Middle frontal gyrus (tissue), 1 donor: ENCODE results near the gene CPTP.
"Not testable (repeated sequence)": the region's sequence is repeated elsewhere in the genome, so short reads cannot be mapped to it uniquely, and the experiment has no call there.

Experiments used
- DNase-seq: peaks from one replicate; pipeline ENCODE4 v3.0.0-alpha.2; 2015; ENCODE audit warnings: low spot score; ENCODE audit errors: extremely low spot score

The CPTP gene

GRCh38 chr1:1361982-1362423 lies 37.4 kb downstream of the CPTP start:
- DNase-seq: no peak

GRCh38 chr1:1364266-1364665 lies 39.7 kb downstream of the CPTP start:
- no peak for DNase-seq

- DNase-seq: no peak
These were observed 41.5 kb downstream of the CPTP start for GRCh38 chr1:1365875-1366698.

- no peak for DNase-seq
These were observed 42.1 kb downstream of the CPTP start for GRCh38 chr1:1366699-1367066.

- DNase-seq: no peak
These were observed 42.7 kb downstream of the CPTP start for GRCh38 chr1:1367315-1367714.

- DNase-seq: not testable (repeated sequence)
These were observed 45.5 kb downstream of the CPTP start for GRCh38 chr1:1370094-1370493.

- DNase-seq: no peak
These were observed 46.2 kb downstream of the CPTP start for GRCh38 chr1:1370771-1371300.

- no peak for DNase-seq
These were observed 46.8 kb downstream of the CPTP start for GRCh38 chr1:1371364-1371745.

- no peak for DNase-seq
These were observed 47.4 kb downstream of the CPTP start for GRCh38 chr1:1371746-1372711.

- DNase-seq: no peak
These were observed 48.6 kb downstream of the CPTP start for GRCh38 chr1:1373051-1373814.

- DNase-seq: no peak
These were observed 49.4 kb downstream of the CPTP start for GRCh38 chr1:1373815-1374588.

- no peak for DNase-seq
These were observed 50.0 kb downstream of the CPTP start for GRCh38 chr1:1374589-1374928.

- DNase-seq: peak; percentile 100
These were observed 50.5 kb downstream of the CPTP start, which contains the start of gene AURKAIP1 for GRCh38 chr1:1374929-1375662. TSS of gene AURKAIP1 (minus strand) at chr1:1375207. CDS start at chr1:1374756, 451 bp downstream.

- DNase-seq: no peak
These were observed 52.1 kb downstream of the CPTP start for GRCh38 chr1:1376551-1377226.

GRCh38 chr1:1377540-1378205 lies 53.1 kb downstream of the CPTP start:
- no peak for DNase-seq
